IMR-90 (cell line): ENCODE data around the gene PNP. TPM values are rescaled to one million over a fixed set of nuclear protein-coding genes. Genes with fewer than 3 reads are reported as not detected.
A peak's percentile ranks its signal among the peaks of the same experiment; 100 is the strongest.

ENCODE experiments used
- ATAC-seq: fragments of 200-7000 bp; cut with Tn5 transposase; 2 replicates; pipeline ENCODE4 v1.9.1; 2020; ENCODE audit warnings: low read depth, mild to moderate bottlenecking, moderate library complexity
- BruUV-seq: library from RNA; stranded (reverse); fragments of 400-500 nt; replicated peaks from 2 replicates; lab custom pipeline; 2021; lab: Mats Ljungman, UMichigan
- CTCF ChIA-PET: fragments of 300-600 bp; formaldehyde crosslinking; extraction: SDS; loops from one replicate; lab custom pipeline; 2021; ENCODE audit warnings: antibody characterized with exemption; lab: Yijun Ruan, JAX
- POLR2A ChIA-PET: fragments of 300-600 bp; sonication (Branson Sonifier 250); formaldehyde crosslinking; loops from one replicate; lab custom pipeline; 2022; ENCODE audit warnings: antibody characterized with exemption; ENCODE audit not compliant: unreplicated experiment; lab: Charles Lee
- DNase-seq: peaks from one replicate; pipeline ENCODE4 v3.0.0; 2013
- H2AFZ ChIP-seq: replicated peaks from 2 replicates; pipeline ENCODE3; 2013; ENCODE audit warnings: low read length, mild to moderate bottlenecking; ENCODE audit not compliant: poor library complexity
- H2AK5ac ChIP-seq: 2 replicates; pipeline ENCODE4 v1.6.1; 2013; ENCODE audit warnings: low read depth, low read length, inconsistent platforms
- H2AK9ac ChIP-seq: replicated peaks from 2 replicates; pipeline ENCODE3; 2013; ENCODE audit warnings: mild to moderate bottlenecking, low read depth, low read length, moderate library complexity; ENCODE audit not compliant: poor library complexity
- H2BK120ac ChIP-seq: 2 replicates; pipeline ENCODE4 v1.6.1; 2013; ENCODE audit warnings: low read depth, low read length, inconsistent platforms
- H2BK15ac ChIP-seq: 3 replicates; pipeline ENCODE4 v1.6.1; 2013; ENCODE audit warnings: low read depth, low read length, inconsistent platforms
- H2BK20ac ChIP-seq: 2 replicates; pipeline ENCODE4 v1.6.1; 2013; ENCODE audit warnings: low read depth, mild to moderate bottlenecking, inconsistent platforms, low read length, moderate library complexity
- H2BK5ac ChIP-seq: 2 replicates; pipeline ENCODE4 v1.6.1; 2013; ENCODE audit warnings: mild to moderate bottlenecking, low read depth, low read length, inconsistent platforms; ENCODE audit not compliant: poor library complexity, severe bottlenecking
- H3K14ac ChIP-seq: replicated peaks from 2 replicates; pipeline ENCODE4 v1.6.1; 2013; ENCODE audit warnings: low read depth, low read length, inconsistent platforms
- H3K18ac ChIP-seq: 2 replicates; pipeline ENCODE4 v1.6.1; 2013; ENCODE audit warnings: low read depth, low read length, control low read depth
- H3K23ac ChIP-seq: 2 replicates; pipeline ENCODE4 v1.6.1; 2013; ENCODE audit warnings: low read depth, low read length, inconsistent platforms
- H3K27ac ChIP-seq: 2 replicates; pipeline ENCODE4 v1.5.1; 2013; ENCODE audit warnings: mild to moderate bottlenecking, control low read depth, low read length; ENCODE audit not compliant: insufficient read depth
- H3K27me3 ChIP-seq: 2 replicates; pipeline ENCODE4 v1.6.1; 2013; ENCODE audit warnings: low read length; ENCODE audit not compliant: control insufficient read depth, insufficient read depth
- H3K36me3 ChIP-seq: 2 replicates; pipeline ENCODE4 v1.6.1; 2013; ENCODE audit warnings: low read length, mixed read lengths; ENCODE audit not compliant: control insufficient read depth, insufficient read depth
- H3K4ac ChIP-seq: 2 replicates; pipeline ENCODE4 v1.6.1; 2013; ENCODE audit warnings: low read depth, low read length, inconsistent platforms
- H3K4me1 ChIP-seq: 2 replicates; pipeline ENCODE4 v1.6.1; 2013; ENCODE audit warnings: low read length, mixed read lengths; ENCODE audit not compliant: control insufficient read depth, insufficient read depth
- H3K4me2 ChIP-seq: 2 replicates; pipeline ENCODE4 v1.6.1; 2013; ENCODE audit warnings: low read depth, mild to moderate bottlenecking, control low read depth, low read length, moderate library complexity
- H3K4me3 ChIP-seq: 2 replicates; pipeline ENCODE4 v1.5.1; 2013; ENCODE audit warnings: low read depth, mild to moderate bottlenecking, control low read depth, low read length, moderate library complexity; ENCODE audit not compliant: insufficient read depth
- H3K56ac ChIP-seq: 2 replicates; pipeline ENCODE4 v1.6.1; 2013; ENCODE audit warnings: low read length, inconsistent platforms; ENCODE audit not compliant: insufficient read depth; ENCODE audit errors: extremely low read depth
- H3K79me1 ChIP-seq, 2 experiments: 2 replicates each; pipeline ENCODE4 v1.6.1; 2013; ENCODE audit warnings: low read length in 2 of 2, inconsistent platforms in 1 of 2, low read depth in 1 of 2
- H3K9ac ChIP-seq: 2 replicates; pipeline ENCODE4 v1.6.1; 2013; ENCODE audit warnings: low read depth, low read length, control low read depth
- H3K9me1 ChIP-seq: 2 replicates; pipeline ENCODE4 v1.6.1; 2013; ENCODE audit warnings: low read length, inconsistent platforms; ENCODE audit not compliant: insufficient read depth
- H3K9me3 ChIP-seq: 2 replicates; pipeline ENCODE4 v1.6.1; 2013; ENCODE audit warnings: low read length; ENCODE audit not compliant: control insufficient read depth, insufficient read depth
- H4K20me1 ChIP-seq: 2 replicates; pipeline ENCODE4 v1.6.1; 2013; ENCODE audit warnings: low read length, inconsistent platforms; ENCODE audit not compliant: insufficient read depth
- H4K5ac ChIP-seq: 2 replicates; pipeline ENCODE4 v1.6.1; 2013; ENCODE audit warnings: mild to moderate bottlenecking, low read depth, low read length, control low read depth
- H4K8ac ChIP-seq, 2 experiments: 2 replicates each; pipeline ENCODE4 v1.6.1; 2013; ENCODE audit warnings: low read depth in 2 of 2, low read length in 2 of 2, control low read depth in 1 of 2, inconsistent platforms in 1 of 2
- H4K91ac ChIP-seq: 2 replicates; pipeline ENCODE4 v1.6.1; 2013; ENCODE audit warnings: low read depth, low read length, inconsistent platforms; ENCODE audit not compliant: insufficient read depth
- CEBPB ChIP-seq: IDR thresholded peaks from 2 replicates; pipeline ENCODE4 v1.6.1; 2012; ENCODE audit warnings: low read depth, low read length, improper control_type of control experiment
- CHD1 ChIP-seq: IDR thresholded peaks from 2 replicates; pipeline ENCODE4 v1.6.1; 2012; ENCODE audit warnings: low read depth, low read length, improper control_type of control experiment
- CTCF ChIP-seq: conservative IDR thresholded peaks from 2 replicates; pipeline ENCODE4 v1.5.1; 2012; ENCODE audit warnings: mild to moderate bottlenecking, low read depth, low read length, improper control_type of control experiment
- ELK1 ChIP-seq: fragments of 150-350 bp; IDR thresholded peaks from 2 replicates; pipeline ENCODE4 v1.6.1; 2016; ENCODE audit warnings: low read depth, mild to moderate bottlenecking, low read length, moderate library complexity, borderline replicate concordance
- FOS ChIP-seq: fragments of 150-350 bp; IDR thresholded peaks from 2 replicates; pipeline ENCODE4 v1.6.1; 2016; ENCODE audit warnings: low read depth, low read length
- MAZ ChIP-seq: IDR thresholded peaks from 2 replicates; pipeline ENCODE4 v1.6.1; 2012; ENCODE audit warnings: low read depth, mild to moderate bottlenecking, low read length, improper control_type of control experiment, moderate library complexity, borderline replicate concordance
- MXI1 ChIP-seq: IDR thresholded peaks from 2 replicates; pipeline ENCODE4 v1.6.1; 2012; ENCODE audit warnings: low read depth, mild to moderate bottlenecking, low read length, moderate library complexity, borderline replicate concordance
- POLR2A ChIP-seq: IDR thresholded peaks from 2 replicates; pipeline ENCODE4 v1.6.1; 2012; ENCODE audit warnings: mild to moderate bottlenecking, low read depth, low read length
- RAD21 ChIP-seq: IDR thresholded peaks from 2 replicates; pipeline ENCODE4 v1.6.1; 2012; ENCODE audit warnings: low read length, improper control_type of control experiment
- RCOR1 ChIP-seq: IDR thresholded peaks from 2 replicates; pipeline ENCODE4 v1.6.1; 2012; ENCODE audit warnings: mild to moderate bottlenecking, low read length, improper control_type of control experiment; ENCODE audit not compliant: insufficient replicate concordance
- RFX5 ChIP-seq: IDR thresholded peaks from 2 replicates; pipeline ENCODE4 v1.8.0; 2012; ENCODE audit warnings: low read depth, mild to moderate bottlenecking, low read length, moderate library complexity
- WGBS, 2 experiments: methylation state at CpG; one replicate each; pipeline versions ENCODE4 v1.1.5 to v1.1.7; 2013; ENCODE audit warnings: missing lambda C conversion rate in 2 of 2; ENCODE audit not compliant: insufficient read length in 1 of 2; ENCODE audit errors: extremely low coverage in 2 of 2; 5-methylcytosine and 5-hydroxymethylcytosine counted together
- dilution Hi-C: fragments of 300-500 bp; cut with HindIII; formaldehyde crosslinking; loops from one replicate; pipeline ENCODE4 v1.14.3; 2018; ENCODE audit warnings: low sequenced_read_pairs; ENCODE audit not compliant: unreplicated experiment
- in situ Hi-C: fragments of 300-500 bp; cut with MboI; formaldehyde crosslinking; loops from 3 replicates; pipeline ENCODE4 v1.14.3; 2019; ENCODE audit warnings: low sequenced_read_pairs, inconsistent platforms, mixed read lengths
- intact Hi-C: fragments of 100-400 bp; cut with micrococcal nuclease; formaldehyde crosslinking; loops from 2 replicates; pipeline ENCODE4 v1.10.0; 2022
- polyA plus RNA-seq, 3 experiments: library from polyadenylated mRNA; depleted of rRNA; stranded (reverse); fragments of >200 nt; gene quantifications; 2 replicates each; pipeline ENCODE4 v1.2.3, GENCODE V29; 2012; ENCODE audit warnings: low replicate concordance in 1 of 3
- total RNA-seq: library from RNA; depleted of rRNA; stranded (reverse); fragments of >200 nt; gene quantifications from 2 replicates; pipeline ENCODE4 v1.2.3, GENCODE V29; 2012

Gene PNP
- total and polyA plus RNA-seq, 2 of the 4 experiments (the other 2 are of a cell fraction): 53.4 to 68.8 TPM

GRCh38 chr14:20436363-20436755 is 32.8 kb upstream of the PNP start:
- no peak overlapping the region for H4K91ac ChIP-seq
- H3K4ac ChIP-seq: no peak overlapping the region
- H2AK5ac ChIP-seq: no peak overlapping the region
- H3K27me3 ChIP-seq: peaks cover 8% of the 10 kb centered on the region; the same call in 1 of the 2 replicates
- no peak overlapping the region for H3K4me2 ChIP-seq
- H2BK120ac ChIP-seq: no peak overlapping the region
- no peak overlapping the region for H3K9ac ChIP-seq
- no peak overlapping the region for H4K8ac ChIP-seq
- H3K79me1 ChIP-seq: no peaks in the 10 kb centered on the region
- no peak overlapping the region for H4K5ac ChIP-seq
- DNase-seq (peak; percentile 75), ATAC-seq (peak; percentile 70)
- no CpG with 5 or more reads among the region's 4 CpGs for WGBS, 2 experiments
- H3K56ac ChIP-seq: no peak overlapping the region
- no peaks in the 10 kb centered on the region for H3K9me1 ChIP-seq
- POLR2A ChIA-PET: no interaction called here
- H3K23ac ChIP-seq: no peak overlapping the region
- H3K27ac ChIP-seq: no peak overlapping the region
- in situ Hi-C loops (no loop called here), dilution Hi-C loops (no loop called here), intact Hi-C loops (no loop called here)
- TF ChIP-seq RFX5 (no peak), CHD1 (no peak), RAD21 (no peak), RCOR1 (no peak), POLR2A (no peak), ELK1 (no peak), CTCF (no peak), FOS (peak; percentile 43; the same call in 1 of the 2 replicates), MAZ (no peak), CEBPB (peak; percentile 46; the same call in 1 of the 2 replicates), MXI1 (no peak)
- H3K18ac ChIP-seq: no peak overlapping the region
- no peaks in the 10 kb centered on the region for H3K36me3 ChIP-seq
- H2AFZ ChIP-seq: no peak overlapping the region
- CTCF ChIA-PET: no interaction called here
- H3K4me1 ChIP-seq: peaks cover 2% of the 10 kb centered on the region; the same call in 1 of the 2 replicates
- no peaks in the 10 kb centered on the region for H4K20me1 ChIP-seq
- peak overlapping the region; percentile 33 for H2AK9ac ChIP-seq
- no peak overlapping the region for H3K4me3 ChIP-seq
- H2BK5ac ChIP-seq: no peak overlapping the region
- no peak overlapping the region for H2BK15ac ChIP-seq
- no peaks in the 10 kb centered on the region for H3K9me3 ChIP-seq
- H3K14ac ChIP-seq: no peak overlapping the region
- no TSS peak for BruUV-seq
- no peak overlapping the region for H2BK20ac ChIP-seq
